Activated T-helper 17 cell treated with anti-CD3 and anti-CD28 coated beads, Interleukin-2, amount 50 U/mL, for 72 hours (primary cell): Measurements from ENCODE around the gene SCN2A. TPM values are rescaled to one million over a fixed set of nuclear protein-coding genes. Genes with fewer than 3 reads are reported as not detected.

Experiments
- ATAC-seq: fragments of 150-1000 bp; cut with Tn5 transposase; replicated peaks from 2 replicates; pipeline ENCODE4 v1.10.0; 2021; ENCODE audit warnings: mild to moderate bottlenecking, moderate library complexity
- H3K27ac Mint-ChIP-seq: one replicate; pipeline ENCODE4 v1.8.0; 2022; ENCODE audit warnings: mixed read lengths
- H3K27me3 Mint-ChIP-seq: one replicate; pipeline ENCODE4 v1.8.0; 2022; ENCODE audit warnings: mixed read lengths
- H3K36me3 Mint-ChIP-seq: one replicate; pipeline ENCODE4 v1.8.0; 2022; ENCODE audit warnings: low read depth, mild to moderate bottlenecking, mixed read lengths
- H3K4me1 Mint-ChIP-seq: one replicate; pipeline ENCODE4 v1.8.0; 2022; ENCODE audit warnings: mixed read lengths
- H3K4me3 Mint-ChIP-seq: one replicate; pipeline ENCODE4 v1.8.0; 2022; ENCODE audit warnings: mild to moderate bottlenecking, mixed read lengths
- H3K9me3 Mint-ChIP-seq: one replicate; pipeline ENCODE4 v1.8.0; 2022; ENCODE audit warnings: mixed read lengths
- total RNA-seq, 2 donors: library from RNA; stranded (reverse); gene quantifications; one replicate each; pipeline ENCODE4 v1.2.3, GENCODE V29; 2022

The SCN2A gene
- total RNA-seq, 2 donors from 2014 or later, result 0.05 TPM; not detected in 1

DNA sequence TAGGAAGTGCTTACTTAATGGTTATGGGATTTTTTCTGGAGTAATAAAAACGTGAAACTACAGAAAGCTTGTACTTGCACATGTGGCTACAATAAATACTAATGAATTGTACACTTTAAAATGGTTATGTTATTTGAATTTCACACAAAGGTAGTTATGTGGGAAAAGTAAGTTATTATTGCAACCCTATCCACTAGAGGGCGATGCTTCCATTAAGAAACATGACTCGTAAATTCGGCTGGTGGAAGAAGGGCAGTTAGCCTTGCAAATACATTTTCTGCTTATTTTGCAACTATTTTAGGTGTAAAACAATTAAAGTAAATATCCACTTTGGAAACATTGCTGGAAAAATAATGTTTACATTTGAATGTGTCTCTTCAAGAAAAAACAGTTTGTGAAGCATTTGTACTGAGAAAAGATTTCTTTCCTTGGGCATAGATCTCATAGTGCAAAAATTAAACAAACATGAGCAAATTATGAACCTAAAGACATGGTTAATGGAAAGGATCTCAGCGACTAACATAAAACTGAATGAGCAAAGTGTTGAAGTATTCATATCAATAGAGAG lies 162.2 kb downstream of the SCN2A start:
- no peak overlapping the region for H3K27ac Mint-ChIP-seq
- peaks cover 14% of the 10 kb centered on the region for H3K27me3 Mint-ChIP-seq
- no peaks in the 10 kb centered on the region for H3K4me1 Mint-ChIP-seq
- no peaks in the 10 kb centered on the region for H3K9me3 Mint-ChIP-seq
- H3K36me3 Mint-ChIP-seq, result no peaks in the 10 kb centered on the region
- H3K4me3 Mint-ChIP-seq, result no peak overlapping the region
- ATAC-seq, result no peak

DNA sequence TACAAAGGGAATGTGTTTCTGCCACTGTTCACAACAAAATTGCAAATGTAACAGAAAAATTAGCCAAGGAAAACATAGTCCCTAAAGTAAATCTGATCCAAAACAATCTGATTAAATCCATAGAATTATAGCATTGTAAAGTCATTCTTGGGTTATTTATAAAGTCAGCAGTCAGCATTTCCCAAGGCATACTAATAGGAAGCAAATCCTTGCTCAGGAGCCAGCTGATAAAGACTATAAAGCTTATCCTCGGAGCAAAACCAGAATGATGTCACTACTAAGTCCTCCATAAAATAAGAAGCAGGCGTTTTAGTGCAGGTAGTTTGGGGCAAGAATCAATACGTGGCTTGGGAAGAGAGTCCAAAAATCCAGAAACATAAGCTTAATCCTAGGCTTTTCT lies 162.9 kb downstream of the SCN2A start:
- H3K4me3 Mint-ChIP-seq, result no peak overlapping the region
- H3K9me3 Mint-ChIP-seq, result no peaks in the 10 kb centered on the region
- H3K27me3 Mint-ChIP-seq, result peaks cover 15% of the 10 kb centered on the region
- H3K36me3 Mint-ChIP-seq, result no peaks in the 10 kb centered on the region
- ATAC-seq, result no peak
- no peak overlapping the region for H3K27ac Mint-ChIP-seq
- H3K4me1 Mint-ChIP-seq, result no peaks in the 10 kb centered on the region

DNA sequence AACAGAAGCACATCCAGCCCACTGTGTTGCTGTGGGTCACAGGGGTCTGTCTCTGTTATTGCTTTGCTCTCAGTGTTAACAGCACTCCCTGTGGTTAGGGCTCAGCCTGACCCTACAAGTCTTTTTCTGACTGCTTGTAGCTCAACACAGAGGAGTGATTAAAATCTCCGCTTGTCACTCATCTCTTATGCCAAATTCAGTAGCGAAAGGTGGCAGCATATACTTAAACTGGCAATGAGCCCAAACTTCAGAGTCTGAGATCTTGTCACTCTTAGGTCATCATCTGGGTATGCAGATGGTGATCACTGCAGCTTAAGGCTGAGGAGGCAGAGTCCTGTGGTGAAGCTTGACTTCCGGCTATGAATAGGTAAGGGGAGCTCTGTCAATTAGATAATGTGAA lies 167.0 kb downstream of the SCN2A start:
- Mint-ChIP-seq H3K27ac (no peak overlapping the region), H3K36me3 (no peaks in the 10 kb centered on the region), H3K4me3 (no peak overlapping the region), H3K9me3 (no peaks in the 10 kb centered on the region), H3K27me3 (peaks cover 14% of the 10 kb centered on the region), H3K4me1 (no peaks in the 10 kb centered on the region)
- no peak for ATAC-seq

DNA sequence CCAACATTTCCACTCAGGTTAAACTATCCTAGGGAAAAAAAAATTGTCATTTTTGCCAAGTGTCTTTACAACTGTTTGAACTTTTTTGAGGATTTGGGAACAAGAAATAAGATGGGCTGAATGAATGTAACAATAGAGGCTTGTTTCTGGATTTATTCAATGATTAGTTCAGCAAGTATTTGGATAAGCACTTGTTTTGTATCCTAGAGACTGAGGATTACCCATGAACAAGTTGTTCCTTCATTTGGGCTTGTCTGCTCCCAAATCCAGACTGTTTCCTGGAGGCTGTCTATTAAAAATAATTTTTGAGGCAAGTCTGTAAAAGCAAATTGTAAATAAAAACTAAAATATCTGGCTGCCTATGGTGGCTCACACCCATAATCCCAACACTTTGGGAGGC lies 168.3 kb downstream of the SCN2A start:
- no peak for ATAC-seq
- Mint-ChIP-seq H3K9me3 (no peaks in the 10 kb centered on the region), H3K27ac (no peak overlapping the region), H3K4me3 (no peak overlapping the region), H3K36me3 (no peaks in the 10 kb centered on the region), H3K4me1 (no peaks in the 10 kb centered on the region), H3K27me3 (peaks cover 14% of the 10 kb centered on the region)

DNA sequence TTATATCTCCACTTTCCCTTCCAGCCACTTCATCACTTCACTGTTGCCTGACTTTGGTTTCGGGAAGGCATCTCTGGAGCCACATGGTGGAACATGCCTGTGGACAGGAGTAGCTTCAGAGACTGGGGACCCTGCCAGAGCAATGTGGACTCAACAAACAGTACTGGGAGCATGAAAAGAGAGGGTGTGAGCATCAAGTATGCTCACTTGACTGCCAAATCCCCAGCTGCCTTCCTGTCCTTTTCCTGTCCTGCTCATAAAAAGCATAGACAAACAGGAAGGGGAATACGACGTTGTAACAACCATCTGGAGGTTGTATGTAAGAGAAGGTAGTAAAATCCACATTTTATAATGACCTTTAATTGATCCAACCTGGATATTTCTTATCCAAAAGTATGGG lies 169.0 kb downstream of the SCN2A start:
- H3K4me3 Mint-ChIP-seq, result no peak overlapping the region
- no peak for ATAC-seq
- no peaks in the 10 kb centered on the region for H3K36me3 Mint-ChIP-seq
- H3K27me3 Mint-ChIP-seq, result peaks cover 14% of the 10 kb centered on the region
- no peak overlapping the region for H3K27ac Mint-ChIP-seq
- H3K9me3 Mint-ChIP-seq, result no peaks in the 10 kb centered on the region
- no peaks in the 10 kb centered on the region for H3K4me1 Mint-ChIP-seq

DNA sequence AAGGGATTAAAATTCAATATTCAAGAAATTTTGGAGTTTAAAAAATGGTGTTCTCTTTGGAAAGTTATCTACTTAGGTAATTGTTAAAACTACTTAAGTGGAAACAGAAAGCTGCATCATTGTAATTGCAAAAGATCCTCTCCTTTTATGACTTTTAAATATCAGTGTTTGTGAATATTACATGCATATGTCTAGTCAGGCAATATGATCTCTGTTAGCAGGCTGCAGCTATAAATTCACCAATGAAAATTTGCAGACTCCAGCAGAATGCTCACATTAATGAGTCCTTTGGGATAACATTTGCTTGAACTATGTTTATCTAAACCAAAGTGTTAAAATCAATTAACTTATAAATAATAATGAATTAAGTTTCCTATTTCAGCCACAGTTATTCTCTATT lies 171.1 kb downstream of the SCN2A start:
- H3K27me3 Mint-ChIP-seq, result peaks cover 11% of the 10 kb centered on the region
- no peak for ATAC-seq
- H3K4me3 Mint-ChIP-seq, result no peak overlapping the region
- H3K4me1 Mint-ChIP-seq, result no peaks in the 10 kb centered on the region
- no peaks in the 10 kb centered on the region for H3K36me3 Mint-ChIP-seq
- no peaks in the 10 kb centered on the region for H3K9me3 Mint-ChIP-seq
- no peak overlapping the region for H3K27ac Mint-ChIP-seq

DNA sequence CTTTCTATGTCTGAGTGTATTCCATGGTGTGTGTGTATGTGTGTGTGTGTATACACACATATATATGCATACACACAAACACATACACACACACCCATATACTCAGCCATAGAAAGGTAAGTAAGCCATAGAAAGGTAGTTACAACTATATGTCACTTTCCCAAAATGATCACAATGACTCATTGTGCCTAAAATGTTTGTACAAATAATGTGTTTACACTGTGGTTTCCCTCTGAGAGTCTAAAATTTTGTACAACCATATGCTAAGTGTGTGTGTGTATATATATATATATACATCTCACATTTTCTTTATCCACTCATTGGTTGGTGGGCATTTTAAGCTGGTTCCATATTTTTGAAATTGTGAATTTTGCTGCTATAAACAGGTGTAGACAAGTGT lies 175.0 kb downstream of the SCN2A start:
- peaks cover 14% of the 10 kb centered on the region for H3K27me3 Mint-ChIP-seq
- H3K4me3 Mint-ChIP-seq, result no peak overlapping the region
- H3K36me3 Mint-ChIP-seq, result no peaks in the 10 kb centered on the region
- no peak for ATAC-seq
- no peaks in the 10 kb centered on the region for H3K9me3 Mint-ChIP-seq
- H3K4me1 Mint-ChIP-seq, result no peaks in the 10 kb centered on the region
- no peak overlapping the region for H3K27ac Mint-ChIP-seq

DNA sequence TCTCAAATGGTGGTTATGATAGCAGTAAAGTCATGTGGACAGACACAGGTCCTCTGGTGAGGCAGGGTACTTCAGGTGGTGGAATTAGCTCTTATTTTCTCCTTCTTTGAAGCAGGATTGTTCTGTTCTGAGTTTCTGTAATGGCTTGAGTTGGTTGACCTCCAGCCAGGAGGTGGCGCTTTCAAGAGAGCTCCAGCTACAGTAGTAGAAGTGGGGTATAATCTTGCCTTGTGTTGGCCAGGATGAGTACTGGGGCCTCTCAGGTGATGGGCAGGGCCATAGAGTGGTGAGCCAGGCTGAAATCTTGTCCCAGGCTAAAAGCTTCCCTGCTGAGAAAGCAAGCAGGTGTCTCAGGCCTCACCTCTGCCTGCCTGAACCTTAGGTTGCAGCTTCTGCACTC lies 177.8 kb downstream of the SCN2A start:
- ATAC-seq, result no peak
- Mint-ChIP-seq H3K27me3 (peaks cover 18% of the 10 kb centered on the region), H3K9me3 (no peaks in the 10 kb centered on the region), H3K4me1 (no peaks in the 10 kb centered on the region), H3K4me3 (no peak overlapping the region), H3K36me3 (no peaks in the 10 kb centered on the region), H3K27ac (no peak overlapping the region)

DNA sequence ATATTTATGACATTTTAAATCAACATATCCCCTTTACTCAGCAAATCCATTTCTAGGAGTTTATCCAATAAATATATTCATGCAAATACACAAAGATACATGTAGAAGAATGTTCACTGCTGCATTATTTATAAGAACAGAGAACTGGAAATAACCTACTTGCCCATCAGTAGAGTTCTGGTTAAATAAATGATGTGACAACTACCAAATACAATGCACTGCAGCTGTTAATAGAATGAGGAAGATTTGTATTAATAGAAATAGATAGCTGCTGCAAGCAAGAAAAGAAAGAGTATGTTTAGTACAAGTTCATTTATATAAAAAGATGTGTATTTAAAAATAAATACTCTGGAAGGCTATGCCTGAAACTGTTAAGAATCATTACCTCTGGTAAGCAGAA lies 181.0 kb downstream of the SCN2A start:
- H3K9me3 Mint-ChIP-seq, result no peaks in the 10 kb centered on the region
- no peaks in the 10 kb centered on the region for H3K4me1 Mint-ChIP-seq
- ATAC-seq, result no peak
- peaks cover 13% of the 10 kb centered on the region for H3K27me3 Mint-ChIP-seq
- H3K36me3 Mint-ChIP-seq, result no peaks in the 10 kb centered on the region
- H3K4me3 Mint-ChIP-seq, result no peak overlapping the region
- no peak overlapping the region for H3K27ac Mint-ChIP-seq

DNA sequence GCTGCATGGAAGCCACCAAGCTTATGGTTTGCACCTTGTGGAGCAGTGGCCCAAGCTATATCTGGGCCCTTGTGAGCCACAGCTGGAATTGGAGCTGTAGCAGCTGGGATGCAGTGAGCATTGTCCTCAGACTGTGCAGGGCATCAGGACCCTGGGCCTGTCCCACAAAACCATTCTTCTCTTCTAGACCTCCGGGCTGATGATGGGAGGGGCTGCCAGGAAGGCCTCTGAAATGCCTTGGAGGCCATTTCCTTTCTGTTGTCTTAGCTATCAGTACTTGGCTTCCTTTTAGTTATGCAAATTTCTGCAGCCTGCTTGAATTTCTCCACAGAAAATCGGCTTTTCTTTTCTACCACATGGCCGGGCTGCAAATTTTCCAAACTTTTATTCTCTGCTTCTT lies 183.9 kb downstream of the SCN2A start:
- no peaks in the 10 kb centered on the region for H3K4me1 Mint-ChIP-seq
- H3K27ac Mint-ChIP-seq, result no peak overlapping the region
- no peak overlapping the region for H3K4me3 Mint-ChIP-seq
- no peak for ATAC-seq
- no peaks in the 10 kb centered on the region for H3K36me3 Mint-ChIP-seq
- peaks cover 13% of the 10 kb centered on the region for H3K27me3 Mint-ChIP-seq
- H3K9me3 Mint-ChIP-seq, result no peaks in the 10 kb centered on the region

DNA sequence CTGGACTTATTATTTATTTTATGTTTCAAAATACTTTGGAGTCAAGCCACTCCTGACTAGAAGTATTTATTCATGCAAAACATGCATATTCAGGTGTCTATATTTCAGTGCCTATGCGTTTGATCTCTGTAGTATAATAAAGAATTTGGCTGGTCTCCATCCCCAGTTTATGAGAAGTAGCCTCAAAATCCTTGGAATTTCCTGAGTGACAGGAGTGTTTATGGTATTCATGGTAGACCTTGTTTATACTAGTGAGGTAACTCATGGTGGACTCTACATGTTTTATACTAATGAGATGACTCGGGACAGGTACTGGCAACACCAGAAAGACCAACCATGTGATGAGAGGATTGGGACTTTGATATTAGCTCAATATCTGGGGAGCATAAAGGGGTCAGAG lies 186.3 kb downstream of the SCN2A start:
- ATAC-seq, result no peak
- H3K4me3 Mint-ChIP-seq, result no peak overlapping the region
- no peaks in the 10 kb centered on the region for H3K4me1 Mint-ChIP-seq
- no peaks in the 10 kb centered on the region for H3K36me3 Mint-ChIP-seq
- H3K27ac Mint-ChIP-seq, result no peak overlapping the region
- peaks cover 7% of the 10 kb centered on the region for H3K27me3 Mint-ChIP-seq
- no peaks in the 10 kb centered on the region for H3K9me3 Mint-ChIP-seq

DNA sequence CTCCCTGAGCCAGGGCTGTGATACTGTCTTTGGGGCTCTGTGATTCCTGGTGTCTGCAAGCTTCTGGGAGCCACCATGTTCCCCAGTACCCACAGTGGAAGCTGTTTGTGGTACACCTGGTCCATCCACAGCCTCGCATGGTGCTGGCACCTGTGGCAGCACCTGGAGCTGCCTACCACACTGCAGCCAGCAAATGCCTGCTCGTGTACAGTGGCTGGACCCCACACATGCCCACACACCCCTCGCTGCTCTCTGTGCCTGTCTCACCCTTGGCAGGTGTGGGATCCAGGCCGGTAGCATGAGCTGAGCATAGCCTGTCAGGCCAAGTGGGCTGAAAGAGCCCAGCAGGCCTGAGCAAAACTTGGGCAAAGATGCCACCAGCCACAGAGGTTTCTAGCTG lies 188.5 kb downstream of the SCN2A start:
- H3K4me3 Mint-ChIP-seq, result no peak overlapping the region
- no peaks in the 10 kb centered on the region for H3K4me1 Mint-ChIP-seq
- no peaks in the 10 kb centered on the region for H3K9me3 Mint-ChIP-seq
- H3K27ac Mint-ChIP-seq, result no peak overlapping the region
- H3K36me3 Mint-ChIP-seq, result no peaks in the 10 kb centered on the region
- peaks cover 3% of the 10 kb centered on the region for H3K27me3 Mint-ChIP-seq
- ATAC-seq, result no peak

DNA sequence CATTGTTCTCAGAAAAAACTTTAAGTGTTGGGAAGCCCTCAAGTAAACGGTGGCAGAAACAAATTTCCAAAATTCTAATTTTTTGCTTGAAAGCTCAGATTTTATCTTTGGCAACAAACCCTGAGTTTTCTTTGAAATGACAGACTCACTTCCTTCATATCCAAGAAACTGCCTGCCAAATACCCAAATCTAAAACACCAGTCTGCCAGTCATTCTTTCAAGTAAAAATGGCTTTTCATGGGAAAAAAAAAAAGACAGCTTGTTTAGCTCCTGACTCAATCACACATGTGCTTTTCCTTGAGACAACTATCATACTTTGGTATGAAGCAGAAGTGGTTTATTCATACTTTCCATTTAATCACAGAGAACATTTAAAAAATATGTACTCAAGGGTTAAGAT lies 189.7 kb downstream of the SCN2A start:
- peaks cover 3% of the 10 kb centered on the region for H3K27me3 Mint-ChIP-seq
- H3K36me3 Mint-ChIP-seq, result no peaks in the 10 kb centered on the region
- H3K9me3 Mint-ChIP-seq, result no peaks in the 10 kb centered on the region
- no peaks in the 10 kb centered on the region for H3K4me1 Mint-ChIP-seq
- no peak overlapping the region for H3K4me3 Mint-ChIP-seq
- no peak overlapping the region for H3K27ac Mint-ChIP-seq
- ATAC-seq, result no peak

DNA sequence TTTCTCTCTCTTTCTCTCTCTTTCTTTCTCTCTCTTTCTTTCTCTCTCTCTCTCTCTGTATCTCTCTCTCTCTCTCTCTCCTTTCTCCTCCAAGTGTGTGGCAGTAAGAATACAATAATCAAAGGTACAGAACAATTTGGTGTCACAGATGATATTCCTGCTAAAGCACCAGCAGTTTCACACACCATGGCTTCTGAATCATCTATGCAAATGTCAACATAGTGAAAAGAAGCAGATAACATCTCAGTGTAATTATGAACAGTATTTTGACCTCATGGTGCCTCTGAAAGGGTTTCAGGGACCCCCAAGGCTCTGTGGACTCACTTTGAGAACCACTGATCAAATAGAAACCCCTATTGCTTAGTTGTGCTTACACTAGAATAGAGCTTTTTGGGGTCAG lies 191.8 kb downstream of the SCN2A start:
- Mint-ChIP-seq H3K4me1 (no peaks in the 10 kb centered on the region), H3K27me3 (peaks cover 3% of the 10 kb centered on the region), H3K9me3 (no peaks in the 10 kb centered on the region), H3K4me3 (no peak overlapping the region), H3K27ac (no peak overlapping the region), H3K36me3 (no peaks in the 10 kb centered on the region)
- no peak for ATAC-seq

DNA sequence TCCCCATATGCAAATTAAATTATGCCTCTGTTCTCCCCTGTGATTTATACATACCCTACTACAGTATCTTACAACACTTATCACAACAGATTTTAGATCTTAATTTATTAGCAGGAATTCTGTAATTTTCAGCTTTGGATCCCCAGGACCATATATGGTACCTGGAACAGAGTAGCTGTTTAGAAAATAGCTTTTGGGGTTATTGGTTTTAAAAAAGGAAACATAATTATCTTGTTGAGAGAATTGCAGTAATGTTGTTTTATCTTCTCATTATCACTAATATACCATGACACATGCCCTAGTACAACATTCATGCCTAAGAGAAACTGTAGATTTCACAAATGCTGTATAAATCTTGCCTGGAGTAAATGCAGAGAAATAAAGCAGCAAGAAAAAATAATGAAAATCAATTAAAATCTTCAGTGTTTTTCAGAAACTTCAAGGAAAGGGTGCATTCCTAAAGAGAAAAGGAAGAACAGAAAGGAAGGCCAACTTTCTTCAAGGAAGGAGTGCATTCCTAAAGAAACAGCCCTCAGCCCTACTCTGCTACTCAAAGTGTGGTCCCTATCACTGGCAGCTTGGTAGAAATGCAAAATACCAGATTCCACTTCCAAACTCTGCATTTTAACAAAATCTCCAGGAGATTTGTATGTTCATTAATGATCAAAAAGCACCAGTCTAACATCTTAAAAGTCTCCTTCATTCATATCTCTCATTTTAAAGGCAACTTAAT lies 193.2 kb downstream of the SCN2A start:
- no peak overlapping the region for H3K27ac Mint-ChIP-seq
- peaks cover 3% of the 10 kb centered on the region for H3K27me3 Mint-ChIP-seq
- ATAC-seq, result no peak
- H3K9me3 Mint-ChIP-seq, result no peaks in the 10 kb centered on the region
- no peak overlapping the region for H3K4me3 Mint-ChIP-seq
- H3K36me3 Mint-ChIP-seq, result no peaks in the 10 kb centered on the region
- H3K4me1 Mint-ChIP-seq, result no peaks in the 10 kb centered on the region
